ENCODE measurements around the gene CTU2.

DNA sequence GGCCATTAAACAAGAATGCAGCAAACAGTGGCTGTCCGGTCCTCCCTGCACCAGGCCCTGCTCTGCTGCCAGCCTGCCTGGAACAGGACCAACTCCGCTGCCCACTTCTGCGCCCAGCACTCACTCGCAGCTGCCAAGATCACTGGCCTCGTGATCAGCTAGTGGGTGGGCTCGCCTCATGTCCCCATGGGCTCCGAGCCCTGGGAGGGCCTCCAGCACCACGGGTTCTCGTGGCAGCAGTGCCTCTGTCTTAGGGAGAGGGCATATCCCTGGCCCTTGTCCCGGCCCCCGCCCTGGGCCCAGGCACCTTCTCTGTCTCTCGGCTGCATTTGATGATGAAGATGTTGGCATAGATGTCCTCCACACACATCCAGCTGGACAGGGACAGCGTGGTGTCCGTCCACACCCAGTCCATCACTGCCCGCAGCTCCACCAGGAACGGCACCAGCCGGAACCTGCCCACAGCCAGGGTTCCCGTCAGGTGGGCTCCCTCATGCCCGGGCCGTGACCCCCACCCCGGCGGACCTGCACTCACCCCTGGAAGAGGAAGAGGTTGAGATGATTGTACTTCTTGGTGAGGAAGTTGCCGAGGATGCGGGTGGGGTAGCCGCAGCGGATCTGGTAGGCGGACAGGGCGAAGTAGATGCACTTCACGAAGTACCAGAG, 13.1 kb downstream of the CTU2 start:
- TF ChIP-seq, protein P1, sequence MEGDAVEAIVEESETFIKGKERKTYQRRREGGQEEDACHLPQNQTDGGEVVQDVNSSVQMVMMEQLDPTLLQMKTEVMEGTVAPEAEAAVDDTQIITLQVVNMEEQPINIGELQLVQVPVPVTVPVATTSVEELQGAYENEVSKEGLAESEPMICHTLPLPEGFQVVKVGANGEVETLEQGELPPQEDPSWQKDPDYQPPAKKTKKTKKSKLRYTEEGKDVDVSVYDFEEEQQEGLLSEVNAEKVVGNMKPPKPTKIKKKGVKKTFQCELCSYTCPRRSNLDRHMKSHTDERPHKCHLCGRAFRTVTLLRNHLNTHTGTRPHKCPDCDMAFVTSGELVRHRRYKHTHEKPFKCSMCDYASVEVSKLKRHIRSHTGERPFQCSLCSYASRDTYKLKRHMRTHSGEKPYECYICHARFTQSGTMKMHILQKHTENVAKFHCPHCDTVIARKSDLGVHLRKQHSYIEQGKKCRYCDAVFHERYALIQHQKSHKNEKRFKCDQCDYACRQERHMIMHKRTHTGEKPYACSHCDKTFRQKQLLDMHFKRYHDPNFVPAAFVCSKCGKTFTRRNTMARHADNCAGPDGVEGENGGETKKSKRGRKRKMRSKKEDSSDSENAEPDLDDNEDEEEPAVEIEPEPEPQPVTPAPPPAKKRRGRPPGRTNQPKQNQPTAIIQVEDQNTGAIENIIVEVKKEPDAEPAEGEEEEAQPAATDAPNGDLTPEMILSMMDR (IDR thresholded peaks at IDR 0.05) = no peak
- TF ChIP-seq POLR2A (IDR thresholded peaks at IDR 0.05) = no peak

Measured in stomach (tissue), 4 donors.